PC-9 (cell line): ENCODE measurements around the gene B3GNT3. TPM values are rescaled to one million over a fixed set of nuclear protein-coding genes. Genes with fewer than 3 reads are reported as not detected.

Source experiments
- BruUV-seq: library from RNA; stranded (reverse); fragments of 400-500 nt; replicated peaks from 2 replicates; lab custom pipeline; 2021; lab: Mats Ljungman, UMichigan
- CTCF ChIA-PET: fragments of 300-600 bp; sonication (Branson Sonifier 250); formaldehyde crosslinking; loops from one replicate; lab custom pipeline; 2022; ENCODE audit warnings: antibody characterized with exemption; lab: Charles Lee
- POLR2A ChIA-PET: fragments of 300-600 bp; sonication (Branson Sonifier 250); formaldehyde crosslinking; loops from one replicate; lab custom pipeline; 2022; ENCODE audit warnings: antibody characterized with exemption; ENCODE audit not compliant: unreplicated experiment; lab: Charles Lee
- DNase-seq, 2 experiments: peaks; one replicate each; pipeline versions ENCODE4 v3.0.0 to v3.0.0-alpha.2; 2015 to 2022; ENCODE audit warnings: mixed read lengths in 1 of 2
- H2AFZ ChIP-seq: fragments of 200-600 bp; sonication (generic); 2 replicates; pipeline ENCODE4 v1.8.1; 2017; ENCODE audit warnings: antibody characterized with exemption
- H3F3A ChIP-seq: fragments of 200-600 bp; sonication (generic); 2 replicates; pipeline ENCODE4 v1.8.1; 2017; ENCODE audit warnings: antibody characterized with exemption, mild to moderate bottlenecking, low read depth; ENCODE audit not compliant: insufficient read depth
- H3K27ac ChIP-seq: fragments of 200-600 bp; sonication (generic); 2 replicates; pipeline ENCODE4 v1.6.1; 2016; ENCODE audit warnings: mixed run types
- H3K27me3 ChIP-seq: fragments of 200-600 bp; sonication (generic); 2 replicates; pipeline ENCODE4 v1.6.1; 2016; ENCODE audit warnings: low read depth, mixed run types; ENCODE audit not compliant: insufficient read depth
- H3K36me3 ChIP-seq: fragments of 200-600 bp; sonication (generic); 2 replicates; pipeline ENCODE4 v1.6.1; 2016; ENCODE audit warnings: low read depth, mixed run types
- H3K4me1 ChIP-seq: fragments of 200-600 bp; sonication (generic); replicated peaks from 2 replicates; pipeline ENCODE4 v1.6.1; 2016; ENCODE audit warnings: mixed run types; ENCODE audit not compliant: insufficient read depth
- H3K4me2 ChIP-seq: fragments of 200-600 bp; sonication (generic); 2 replicates; pipeline ENCODE4 v1.6.1; 2017; ENCODE audit warnings: mixed run types
- H3K4me3 ChIP-seq: fragments of 200-600 bp; sonication (generic); 2 replicates; pipeline ENCODE4 v1.6.1; 2016; ENCODE audit warnings: mixed run types
- H3K79me2 ChIP-seq: fragments of 200-600 bp; sonication (generic); 2 replicates; pipeline ENCODE4 v1.6.1; 2017; ENCODE audit warnings: low read depth, mixed run types
- H3K9me2 ChIP-seq: fragments of 200-600 bp; sonication (generic); 2 replicates; pipeline ENCODE4 v1.8.1; 2017; ENCODE audit warnings: mild to moderate bottlenecking; ENCODE audit not compliant: insufficient read depth
- H3K9me3 ChIP-seq: fragments of 200-600 bp; sonication (generic); 2 replicates; pipeline ENCODE4 v1.8.1; 2016; ENCODE audit warnings: low read depth; ENCODE audit not compliant: insufficient read depth
- H4K20me1 ChIP-seq: fragments of 200-600 bp; sonication (generic); 2 replicates; pipeline ENCODE4 v1.8.1; 2017; ENCODE audit not compliant: insufficient read depth
- CTCF ChIP-seq: fragments of 200-600 bp; sonication (generic); conservative IDR thresholded peaks from 2 replicates; pipeline ENCODE4 v1.6.1; 2017; ENCODE audit warnings: mixed run types, antibody characterized with exemption, mild to moderate bottlenecking, moderate library complexity
- EZH2 ChIP-seq: fragments of 200-600 bp; sonication (generic); IDR thresholded peaks from 2 replicates; pipeline ENCODE4 v1.8.0; 2017; ENCODE audit warnings: antibody characterized with exemption, low read depth
- intact Hi-C: fragments of 100-400 bp; cut with micrococcal nuclease; formaldehyde crosslinking; loops from one replicate; pipeline ENCODE4 v1.10.0; 2022; ENCODE audit not compliant: unreplicated experiment
- total RNA-seq: library from RNA; stranded (reverse); gene quantifications from 2 replicates; pipeline ENCODE4 v1.2.3, GENCODE V29; 2021

B3GNT3 gene
- total RNA-seq, 1 experiment from 2014 or later, result 65.9 TPM

GRCh38 chr19:17748884-17749638, 45.9 kb upstream of the B3GNT3 start:
- no peak overlapping the region for H3K4me3 ChIP-seq
- H3K27me3 ChIP-seq, result no peaks in the 10 kb centered on the region
- H3K36me3 ChIP-seq, result no peaks in the 10 kb centered on the region
- no peaks in the 10 kb centered on the region for H3K9me3 ChIP-seq
- ChIA-PET POLR2A (no interaction called here), CTCF (no interaction called here)
- BruUV-seq, result no TSS peak
- intact Hi-C loops, result no loop called here
- no peak overlapping the region for H3K4me2 ChIP-seq
- H3K4me1 ChIP-seq, result peaks cover 5% of the 10 kb centered on the region; the same call in 1 of the 2 replicates
- H3K79me2 ChIP-seq, result no peaks in the 10 kb centered on the region
- no peak overlapping the region for H2AFZ ChIP-seq
- H4K20me1 ChIP-seq, result no peaks in the 10 kb centered on the region
- H3K27ac ChIP-seq, result no peak overlapping the region
- DNase-seq, result no peak
- H3K9me2 ChIP-seq, result no peaks in the 10 kb centered on the region
- H3F3A ChIP-seq, result peaks cover 15% of the 10 kb centered on the region
- no peak for TF ChIP-seq EZH2
- no peak for TF ChIP-seq CTCF

- ChIA-PET POLR2A (no interaction called here), CTCF (no interaction called here)
- intact Hi-C loops, result no loop called here
- no peaks in the 10 kb centered on the region for H3K9me2 ChIP-seq
- no peak overlapping the region for H3K27ac ChIP-seq
- no peaks in the 10 kb centered on the region for H3K9me3 ChIP-seq
- TF ChIP-seq EZH2, result no peak
- TF ChIP-seq CTCF, result no peak
- H3K36me3 ChIP-seq, result no peaks in the 10 kb centered on the region
- no peak overlapping the region for H2AFZ ChIP-seq
- no peaks in the 10 kb centered on the region for H3K79me2 ChIP-seq
- peaks cover 15% of the 10 kb centered on the region for H3F3A ChIP-seq
- H3K27me3 ChIP-seq, result no peaks in the 10 kb centered on the region
- BruUV-seq, result no TSS peak
- no peak overlapping the region for H3K4me3 ChIP-seq
- peaks cover 5% of the 10 kb centered on the region; the same call in 1 of the 2 replicates for H3K4me1 ChIP-seq
- H4K20me1 ChIP-seq, result no peaks in the 10 kb centered on the region
- H3K4me2 ChIP-seq, result no peak overlapping the region
- DNase-seq, result no peak
These were observed 45.0 kb upstream of the B3GNT3 start for GRCh38 chr19:17749912-17750317.

- CTCF ChIA-PET, result interaction anchor here (0.5 to 0.6 kb wide), 2 partner anchors 26 to 74 kb away, joined by 4 to 7 read pairs; no protein-coding TSS in a partner anchor
- BruUV-seq, result no TSS peak
- intact Hi-C loops, result no loop called here
These were observed 43.6 kb upstream of the B3GNT3 start, which contains the start of gene FCHO1 for GRCh38 chr19:17751103-17751911. Gene FCHO1 (plus strand): TSS chr19:17751477. CDS start chr19:17755165, 3,688 bp downstream.

More at GRCh38 chr19:17751103-17751911, 43.6 kb upstream of the B3GNT3 start, which contains the start of gene FCHO1:
- DNase-seq, result no peak
- Histone ChIP-seq H3K9me2 (no peaks in the 10 kb centered on the region), H3K4me2 (no peak within 1 kb of the TSS), H3K9me3 (no peaks in the 10 kb centered on the region), H2AFZ (no peak within 1 kb of the TSS), H3K79me2 (no peaks in the 10 kb centered on the region), H3K27ac (no peak within 1 kb of the TSS), H3K4me3 (no peak within 1 kb of the TSS), H3K36me3 (no peaks in the 10 kb centered on the region), H4K20me1 (no peaks in the 10 kb centered on the region), H3K27me3 (no peaks in the 10 kb centered on the region), H3F3A (peaks cover 27% of the 10 kb centered on the region), H3K4me1 (peaks cover 5% of the 10 kb centered on the region; the same call in 1 of the 2 replicates)
- TF ChIP-seq CTCF, result no peak
- TF ChIP-seq EZH2, result no peak
- POLR2A ChIA-PET, result interaction anchor here (0.5 to 0.6 kb wide), 3 partner anchors 32 to 1124 kb away, joined by 3 to 6 read pairs (median 3); partner anchors contain the start of genes MAP1S and PGLS
